ENCODE results near the gene USP22.

USP22 gene

GRCh38 chr17:20999841-21000532, 42.8 kb downstream of the USP22 start:
- no peak for DNase-seq

DNA sequence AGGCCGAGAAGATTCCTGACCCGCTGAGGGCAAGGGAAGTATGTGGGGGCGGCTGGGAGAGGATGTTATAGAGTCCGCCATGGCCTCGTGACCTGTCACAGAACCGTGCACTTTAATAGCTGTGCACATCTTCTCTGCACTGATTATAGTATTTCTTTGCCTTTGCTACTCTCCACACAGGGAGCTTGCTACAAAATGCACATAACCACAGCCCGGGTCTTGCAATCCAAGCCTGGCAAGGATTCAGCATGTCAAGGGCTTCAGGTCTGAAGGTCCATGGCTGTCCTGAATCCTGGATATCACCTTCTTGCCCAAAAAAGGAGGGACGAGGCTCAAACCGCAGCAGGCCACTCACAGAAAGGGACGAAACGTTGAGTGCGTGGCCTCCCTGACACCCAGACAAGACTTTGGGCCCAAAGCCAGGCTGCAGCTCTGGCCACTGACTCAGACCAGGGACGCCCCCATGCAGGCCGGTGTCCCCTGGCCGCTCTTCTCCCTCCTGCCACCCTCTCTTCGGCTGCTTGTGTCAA, 43.7 kb downstream of the USP22 start:
- no peak for DNase-seq

GRCh38 chr17:20998571-20999043, 44.2 kb downstream of the USP22 start:
- DNase-seq: peak; percentile 38

- no peak for DNase-seq
Measured at GRCh38 chr17:20997711-20998570, 44.9 kb downstream of the USP22 start.

GRCh38 chr17:20996724-20997615, 45.8 kb downstream of the USP22 start:
- DNase-seq: peak; percentile 1

DNA sequence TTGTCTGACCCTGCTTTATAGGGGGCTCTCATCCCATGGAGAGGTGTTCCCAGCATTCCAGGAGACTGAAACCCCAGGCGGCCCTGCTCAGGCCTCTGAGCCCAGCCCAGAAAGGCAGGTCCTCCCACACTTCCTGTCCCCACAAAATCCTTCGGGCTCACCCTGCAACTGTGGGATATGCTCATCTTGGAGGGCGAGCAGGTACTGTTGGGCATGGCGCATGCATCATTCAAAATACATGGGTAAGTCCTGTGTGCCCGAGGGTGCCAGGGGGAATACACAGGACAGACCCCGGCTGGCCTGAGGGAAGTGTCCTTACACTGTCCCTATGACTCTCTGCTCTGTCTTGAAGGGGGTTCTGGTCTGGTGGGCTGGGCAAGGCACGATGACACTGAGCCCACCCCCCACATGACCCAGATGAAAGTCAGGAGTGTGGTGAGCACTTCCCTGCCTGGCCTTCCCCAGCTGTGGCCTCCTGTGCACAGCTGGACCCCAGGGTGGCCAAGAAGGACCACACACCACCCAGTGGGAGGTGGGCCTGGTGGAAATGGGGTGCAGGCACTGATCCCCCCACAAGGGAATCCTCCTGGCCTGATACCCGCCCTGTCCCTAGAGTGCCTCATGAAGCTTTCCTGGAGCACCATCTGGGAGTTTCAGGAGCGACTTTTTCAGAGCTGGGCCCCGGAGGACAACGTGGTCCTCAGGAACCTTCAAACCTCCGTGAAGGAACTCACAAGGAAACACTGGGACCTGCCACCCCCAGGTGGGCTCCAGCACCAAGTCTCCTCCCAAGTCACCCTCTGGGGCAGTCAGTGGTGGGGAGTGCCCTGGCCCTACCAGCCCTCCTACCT, 46.7 kb downstream of the USP22 start:
- DNase-seq: no peak

- DNase-seq: peak; percentile 1
Measured at GRCh38 chr17:20995164-20995872, 47.5 kb downstream of the USP22 start.

- peak; percentile 0 for DNase-seq
Measured at GRCh38 chr17:20994779-20995149, 48.0 kb downstream of the USP22 start.

GRCh38 chr17:20993863-20994778, 48.7 kb downstream of the USP22 start:
- DNase-seq: no peak

DNA sequence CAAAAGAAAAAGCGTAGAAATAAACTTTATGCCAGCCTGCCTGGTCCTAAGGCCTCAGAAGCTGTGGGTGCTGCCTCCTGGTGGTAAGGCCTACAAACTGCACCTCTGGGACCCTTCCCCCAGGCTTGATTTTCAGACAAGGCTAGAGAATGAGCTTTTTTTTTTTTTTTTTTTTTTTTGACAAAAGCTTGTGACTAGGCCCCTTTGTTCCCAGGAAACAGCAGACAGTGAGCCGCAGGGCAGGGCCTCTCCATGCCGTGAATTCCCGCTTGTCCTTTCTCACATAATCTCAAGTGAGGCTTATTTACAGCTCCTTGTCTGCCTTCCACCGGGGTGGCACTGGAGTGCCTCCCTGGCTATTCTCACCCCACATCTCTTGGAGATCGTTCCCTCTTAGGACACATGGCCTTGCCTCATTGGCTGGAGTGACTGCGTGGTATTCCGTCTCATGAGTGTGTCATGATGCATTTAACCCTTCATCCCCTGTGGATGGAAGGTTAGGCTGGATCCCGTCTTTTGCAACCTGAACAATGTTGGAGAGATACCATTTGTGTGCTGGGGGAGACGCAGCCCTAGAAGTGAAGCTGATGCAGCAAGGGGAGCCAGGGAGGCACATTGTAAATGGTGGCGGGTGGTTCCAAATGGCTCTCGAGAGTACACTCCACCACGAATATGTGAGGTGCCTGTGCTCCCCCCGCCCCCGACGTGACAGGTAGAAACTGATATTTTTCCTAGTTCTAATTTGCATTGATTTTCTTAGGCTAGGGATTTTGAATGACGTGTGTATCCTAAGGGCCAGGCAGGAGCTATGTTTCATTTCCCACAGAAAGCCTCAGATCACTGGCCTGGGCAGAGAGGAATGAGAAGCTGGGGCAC, 49.6 kb downstream of the USP22 start:
- DNase-seq: peak; percentile 97

DNA sequence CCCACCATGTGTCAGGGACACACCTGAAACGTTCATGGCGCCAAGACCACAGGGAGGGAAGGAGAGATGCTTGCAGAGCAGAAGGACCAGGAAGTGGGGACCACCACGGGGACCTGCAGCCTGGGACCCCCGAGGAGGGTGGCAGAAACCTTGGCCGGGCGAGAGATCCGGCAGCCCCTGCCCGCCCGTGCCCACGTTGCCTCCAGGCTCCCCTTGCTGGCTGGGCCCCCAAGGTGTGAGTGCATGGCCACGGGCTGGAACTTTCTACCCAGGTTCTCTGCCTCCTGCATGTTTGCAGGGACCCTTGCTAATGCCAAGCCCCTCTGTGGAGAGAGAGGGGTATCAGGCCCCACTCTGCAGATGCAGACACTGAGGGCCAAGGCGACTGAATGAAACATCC, 50.4 kb downstream of the USP22 start:
- no peak for DNase-seq

DNA sequence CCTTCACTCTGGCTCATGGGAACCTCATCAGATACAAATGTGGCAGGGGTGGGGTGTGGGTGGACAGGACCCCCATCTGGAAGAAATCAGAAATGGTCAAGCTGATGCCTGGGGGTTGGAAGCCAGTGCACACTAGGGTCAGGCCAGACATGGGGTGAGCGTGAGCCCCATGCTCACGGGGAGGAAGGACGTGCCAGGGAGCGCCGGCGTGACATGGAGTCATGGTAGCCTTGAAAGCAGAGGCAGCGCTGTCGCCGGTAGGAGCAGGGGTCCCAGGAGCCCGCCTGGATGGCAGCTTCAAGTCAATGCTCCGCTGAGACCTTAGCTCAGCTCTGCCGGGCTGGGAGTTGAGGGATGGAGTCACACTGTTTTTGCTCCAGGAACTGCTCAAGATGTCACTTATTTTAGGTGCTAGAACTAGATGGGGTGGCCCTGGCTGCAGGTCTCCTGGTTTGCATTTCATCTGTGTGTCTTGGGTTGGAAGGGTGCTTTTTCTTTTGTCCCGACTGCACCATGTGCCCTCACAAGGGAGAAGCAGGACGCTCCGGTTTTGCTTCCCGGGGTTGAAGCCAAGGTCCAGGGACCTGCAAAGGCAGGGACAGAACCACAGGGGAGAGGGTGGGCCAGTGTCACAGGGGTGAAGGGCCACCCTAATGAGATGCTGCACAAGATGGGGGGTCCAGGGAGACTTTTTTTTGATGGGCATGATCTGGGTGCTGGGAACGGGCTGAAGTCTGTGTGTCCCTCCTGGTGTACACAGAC, 51.4 kb downstream of the USP22 start:
- no peak for DNase-seq

DNA sequence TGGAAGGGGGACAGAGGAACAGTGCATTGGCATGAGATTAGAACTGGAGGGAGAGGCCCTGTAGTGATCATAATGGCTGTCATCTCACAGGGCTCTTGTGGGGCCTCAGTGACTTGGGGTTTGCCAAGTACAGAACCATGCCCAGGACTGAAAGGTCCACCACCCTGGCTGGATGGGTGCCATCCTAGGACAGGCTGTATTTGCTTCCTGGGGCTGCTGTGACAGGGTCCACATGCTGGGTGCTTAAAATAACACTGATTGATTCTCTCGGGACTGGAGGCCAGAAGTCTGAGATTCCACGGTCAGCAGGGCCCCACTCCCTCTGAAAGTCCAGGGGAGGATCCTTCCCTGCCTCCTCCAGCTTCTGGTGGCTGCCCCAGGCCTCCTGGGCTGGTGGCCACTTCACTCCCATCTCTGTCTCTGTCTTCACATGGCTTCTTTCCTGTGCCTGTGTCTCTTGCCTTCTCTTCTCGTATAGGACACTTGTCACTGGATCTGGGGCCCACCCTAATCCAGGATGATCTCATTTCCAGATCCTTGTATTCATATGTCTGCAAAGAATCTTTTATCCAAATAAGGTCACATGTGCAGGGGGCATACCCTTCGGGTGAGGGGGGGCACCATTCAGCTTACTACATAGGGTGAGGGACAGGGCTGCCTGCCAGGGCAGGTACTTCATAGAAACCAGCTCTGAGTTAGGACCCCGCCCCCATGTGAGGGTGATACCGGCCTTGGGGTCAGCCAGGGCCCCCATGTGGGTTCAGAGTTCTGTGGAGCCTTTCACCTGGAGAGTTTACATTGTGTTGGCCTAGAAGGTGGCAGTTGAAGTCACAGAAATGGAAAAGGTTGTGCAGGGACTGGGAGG, 52.6 kb downstream of the USP22 start:
- no peak for DNase-seq

- no peak for DNase-seq
Measured at GRCh38 chr17:20989481-20989880, 53.3 kb downstream of the USP22 start.

- DNase-seq: no peak
Measured at GRCh38 chr17:20988896-20989295, 53.9 kb downstream of the USP22 start.

DNA sequence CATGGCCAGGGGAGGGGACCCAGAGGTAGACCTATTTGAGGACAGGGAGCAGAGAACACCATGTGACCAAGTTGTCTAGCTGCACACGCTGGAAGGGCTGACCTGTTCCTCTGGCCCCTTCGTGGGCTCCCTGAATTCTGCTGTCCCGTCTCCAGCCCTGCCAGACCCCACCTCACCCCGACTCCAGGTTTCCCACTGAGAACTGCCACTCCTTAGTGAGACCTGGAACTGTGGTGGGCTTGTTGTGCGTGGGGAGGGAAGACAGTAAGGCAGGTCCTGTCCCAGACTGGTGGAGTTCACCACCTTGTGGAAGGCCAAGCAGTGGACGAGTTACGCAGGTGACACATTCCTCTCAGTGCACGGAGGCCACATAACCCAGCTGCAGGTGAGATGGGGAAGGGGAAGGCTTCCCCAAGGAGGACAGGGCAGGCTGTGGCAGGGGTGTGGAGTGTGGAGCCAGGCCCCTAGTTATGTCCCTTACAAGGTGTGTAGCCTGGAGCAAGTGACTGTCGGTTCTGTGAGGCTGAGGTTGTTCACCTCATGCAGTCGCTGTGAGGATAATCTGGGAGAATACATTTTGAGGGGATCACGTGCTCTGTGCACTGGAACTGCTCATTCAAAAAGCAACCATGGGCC, 54.7 kb downstream of the USP22 start:
- no peak for DNase-seq

- no peak for DNase-seq
Measured at GRCh38 chr17:20987511-20987910, 55.3 kb downstream of the USP22 start.
